SK-N-SH (cell line): ENCODE results near the gene JAK1.

Experiments used
- CHD2 ChIP-seq: fragments of 150-350 bp; IDR thresholded peaks from 2 replicates; pipeline ENCODE4 v1.6.1; 2018; ENCODE audit warnings: low read length; ENCODE audit not compliant: partially characterized antibody
- CTCF ChIP-seq: fragments of 200-600 bp; sonication (generic); IDR thresholded peaks from 2 replicates; pipeline ENCODE4 v1.6.1; 2017; ENCODE audit warnings: antibody characterized with exemption, mild to moderate bottlenecking, moderate library complexity
- EP300 ChIP-seq, 2 experiments: IDR thresholded peaks; 2 replicates each; pipeline versions ENCODE4 v1.4.0 to v1.6.1; 2012; ENCODE audit warnings: borderline replicate concordance in 1 of 2, low read depth in 1 of 2, low read length in 1 of 2
- EZH2phosphoT487 ChIP-seq: fragments of 200-600 bp; sonication (generic); IDR thresholded peaks from 2 replicates; pipeline ENCODE4 v1.6.1; 2017; ENCODE audit warnings: low read depth, mixed run types, mild to moderate bottlenecking, antibody characterized with exemption, moderate library complexity, borderline replicate concordance
- NRF1 ChIP-seq: IDR thresholded peaks from 2 replicates; pipeline ENCODE4 v1.6.1; 2012; ENCODE audit warnings: low read depth, mild to moderate bottlenecking, low read length
- POLR2AphosphoS5 ChIP-seq: IDR thresholded peaks from 2 replicates; pipeline ENCODE4 v1.6.1; 2012; ENCODE audit warnings: low read depth, low read length
- SMC3 ChIP-seq: IDR thresholded peaks from 2 replicates; pipeline ENCODE4 v1.6.1; 2012; ENCODE audit warnings: low read depth, low read length, improper control_type of control experiment
- USF1 ChIP-seq: IDR thresholded peaks from 2 replicates; pipeline ENCODE4 v1.4.0; 2012; ENCODE audit warnings: low read depth, borderline replicate concordance

DNA sequence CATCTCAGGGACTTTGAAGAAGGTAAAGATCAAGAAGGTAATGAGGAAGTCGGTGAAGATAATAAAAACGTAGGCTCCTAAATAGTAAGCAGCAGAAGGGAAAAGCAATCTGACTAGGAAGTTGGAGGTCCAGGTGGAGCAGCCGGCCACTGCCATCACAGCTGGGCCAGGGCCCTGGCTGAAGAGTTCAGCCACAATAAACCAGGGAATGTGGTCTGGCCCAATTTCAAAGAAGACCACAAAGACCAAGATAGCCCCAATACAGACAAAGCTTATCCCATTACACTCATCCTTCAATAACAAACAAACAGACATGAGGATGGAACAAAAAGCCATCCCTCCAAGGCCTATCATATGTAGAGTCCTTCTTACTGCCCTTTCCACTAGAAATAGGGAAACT lies 18.4 kb upstream of the JAK1 start:
- TF ChIP-seq CTCF (no peak), EP300 (IDR thresholded peaks at IDR 0.05; ENCODE audit: borderline replicate concordance in 1 of 2, low read depth in 1 of 2, low read length in 1 of 2) (no peak), NRF1 (no peak), POLR2AphosphoS5 (no peak), USF1 (no peak), CHD2 (no peak), EZH2phosphoT487 (no peak), SMC3 (no peak)
